Karpas-422 (cell line): Measurements from ENCODE around the gene SCYGR3. TPM values are rescaled to one million over a fixed set of nuclear protein-coding genes. Genes with fewer than 3 reads are reported as not detected.

Experiments
- DNase-seq: peaks from one replicate; pipeline ENCODE4 v3.0.0-alpha.2; 2015
- H2AFZ ChIP-seq: fragments of 200-600 bp; sonication (generic); 2 replicates; pipeline ENCODE4 v1.6.1; 2014; ENCODE audit warnings: antibody characterized with exemption, low read length, mixed read lengths
- H3K27ac ChIP-seq: fragments of 200-600 bp; sonication (generic); 2 replicates; pipeline ENCODE4 v1.5.1; 2014; ENCODE audit warnings: mild to moderate bottlenecking, low read length, moderate library complexity
- H3K27me3 ChIP-seq: fragments of 200-600 bp; sonication (generic); 2 replicates; pipeline ENCODE4 v1.6.1; 2014; ENCODE audit warnings: low read length, mixed read lengths
- H3K36me3 ChIP-seq: fragments of 200-600 bp; sonication (generic); 2 replicates; pipeline ENCODE4 v1.6.1; 2014; ENCODE audit warnings: low read length, mixed read lengths; ENCODE audit not compliant: insufficient read depth
- H3K4me1 ChIP-seq: fragments of 200-600 bp; sonication (generic); 2 replicates; pipeline ENCODE4 v1.6.1; 2014; ENCODE audit warnings: mild to moderate bottlenecking, low read length, mixed read lengths
- H3K4me2 ChIP-seq: fragments of 200-600 bp; sonication (generic); 2 replicates; pipeline ENCODE4 v1.6.1; 2014; ENCODE audit warnings: low read length, low read depth, mild to moderate bottlenecking; ENCODE audit not compliant: poor library complexity, severe bottlenecking
- H3K4me3 ChIP-seq: fragments of 200-600 bp; sonication (generic); 2 replicates; pipeline ENCODE4 v1.5.1; 2014; ENCODE audit warnings: mild to moderate bottlenecking, antibody characterized with exemption, low read length, mixed read lengths
- H3K79me2 ChIP-seq: fragments of 200-600 bp; sonication (generic); 2 replicates; pipeline ENCODE4 v1.6.1; 2014; ENCODE audit warnings: mild to moderate bottlenecking, low read length, mixed read lengths
- H3K9ac ChIP-seq: fragments of 200-600 bp; sonication (generic); 2 replicates; pipeline ENCODE4 v1.6.0; 2014; ENCODE audit warnings: low read length
- H3K9me2 ChIP-seq: fragments of 200-600 bp; sonication (generic), shearing (Covaris generic); replicated peaks from 2 replicates; pipeline ENCODE4 v1.6.0; 2014; ENCODE audit warnings: mild to moderate bottlenecking, low read length, moderate library complexity; ENCODE audit not compliant: insufficient read depth
- H3K9me3 ChIP-seq: fragments of 300-700, 200-600 bp; sonication (generic); 2 replicates; pipeline ENCODE4 v1.6.1; 2014; ENCODE audit warnings: low read length, mixed read lengths
- H4K20me1 ChIP-seq: fragments of 200-600 bp; sonication (generic); 2 replicates; pipeline ENCODE4 v1.6.1; 2014; ENCODE audit warnings: mild to moderate bottlenecking, antibody characterized with exemption, low read length, low read depth; ENCODE audit not compliant: insufficient read depth
- total RNA-seq: library from RNA; depleted of rRNA; stranded (reverse); fragments of >200 nt; shearing (Covaris generic); gene quantifications from 2 replicates; pipeline ENCODE4 v1.2.3, GENCODE V29; 2014; ENCODE audit warnings: low replicate concordance

SCYGR3 gene
- total RNA-seq, 1 experiment from 2014 or later, result not detected

DNA sequence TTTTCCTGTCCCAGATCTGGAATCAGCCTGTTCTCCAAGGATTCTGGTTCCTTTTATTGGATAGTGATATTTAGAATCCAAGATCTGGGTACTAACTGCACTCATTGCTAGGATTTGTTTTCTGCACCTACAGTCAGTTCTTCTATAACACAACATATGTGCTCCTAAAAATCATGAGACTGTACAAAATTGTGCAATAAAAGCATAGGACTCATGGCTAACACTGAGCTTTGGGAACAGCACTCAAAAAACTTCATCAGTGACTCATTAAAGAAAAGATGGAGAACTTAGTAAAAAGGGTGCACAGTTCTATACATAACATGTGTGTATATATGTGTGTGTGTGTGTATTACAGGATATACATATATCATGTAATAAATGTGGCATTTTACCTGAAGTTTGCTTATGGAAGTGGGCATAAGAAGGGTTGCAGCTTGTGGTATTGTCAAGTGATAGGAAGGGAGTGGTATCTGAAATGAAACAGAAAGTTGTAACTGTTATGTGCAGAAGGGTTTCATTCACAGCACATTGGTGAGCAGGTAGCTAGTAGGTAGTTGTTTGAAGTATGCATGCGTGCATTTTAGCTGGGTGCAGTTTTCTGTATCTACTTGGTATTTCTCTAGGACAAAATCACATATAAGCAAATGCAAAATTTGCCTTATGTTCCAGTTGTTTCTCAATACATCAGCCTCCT lies 21.8 kb downstream of the SCYGR3 start:
- Histone ChIP-seq H3K79me2 (no peaks in the 10 kb centered on the region), H3K4me2 (no peak overlapping the region), H2AFZ (no peak overlapping the region), H3K9ac (no peak overlapping the region), H3K9me3 (no peaks in the 10 kb centered on the region), H3K27me3 (no peaks in the 10 kb centered on the region; the same call in 1 of the 2 replicates), H3K36me3 (no peaks in the 10 kb centered on the region), H4K20me1 (no peaks in the 10 kb centered on the region), H3K4me3 (no peak overlapping the region), H3K9me2 (no peaks in the 10 kb centered on the region), H3K4me1 (no peaks in the 10 kb centered on the region), H3K27ac (no peak overlapping the region)
- DNase-seq, result no peak

DNA sequence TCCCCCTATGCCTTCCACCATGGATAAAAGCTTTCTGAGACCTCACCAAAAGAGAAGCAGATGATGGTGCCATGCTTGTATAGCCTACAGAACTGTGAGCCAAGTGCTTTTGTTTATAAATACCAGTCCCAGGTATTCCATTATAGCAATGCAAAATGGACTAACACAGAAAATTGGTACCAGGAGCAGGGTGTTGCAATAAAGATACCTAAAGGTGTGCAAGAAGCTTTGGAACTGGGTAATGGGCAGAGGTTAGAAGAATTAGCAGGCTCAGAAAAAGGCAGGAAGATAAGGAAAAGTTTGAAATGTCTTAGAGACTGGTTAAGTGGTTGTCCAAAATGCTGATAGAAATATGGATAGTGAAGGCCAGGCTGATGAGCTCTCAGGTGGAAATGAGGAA lies 32.3 kb downstream of the SCYGR3 start:
- H3K4me3 ChIP-seq, result no peak overlapping the region
- no peak for DNase-seq
- no peaks in the 10 kb centered on the region for H3K9me2 ChIP-seq
- H3K4me1 ChIP-seq, result no peaks in the 10 kb centered on the region
- H4K20me1 ChIP-seq, result no peaks in the 10 kb centered on the region
- H3K9ac ChIP-seq, result no peak overlapping the region
- H3K27ac ChIP-seq, result no peak overlapping the region
- H3K4me2 ChIP-seq, result no peak overlapping the region
- H2AFZ ChIP-seq, result no peak overlapping the region
- H3K9me3 ChIP-seq, result 0 out of 2 replicates have a peak, but pooled peaks cover 2% of the 10 kb centered on the region
- no peaks in the 10 kb centered on the region for H3K27me3 ChIP-seq
- no peaks in the 10 kb centered on the region for H3K79me2 ChIP-seq
- peaks cover 12% of the 10 kb centered on the region; the same call in 1 of the 2 replicates for H3K36me3 ChIP-seq

DNA sequence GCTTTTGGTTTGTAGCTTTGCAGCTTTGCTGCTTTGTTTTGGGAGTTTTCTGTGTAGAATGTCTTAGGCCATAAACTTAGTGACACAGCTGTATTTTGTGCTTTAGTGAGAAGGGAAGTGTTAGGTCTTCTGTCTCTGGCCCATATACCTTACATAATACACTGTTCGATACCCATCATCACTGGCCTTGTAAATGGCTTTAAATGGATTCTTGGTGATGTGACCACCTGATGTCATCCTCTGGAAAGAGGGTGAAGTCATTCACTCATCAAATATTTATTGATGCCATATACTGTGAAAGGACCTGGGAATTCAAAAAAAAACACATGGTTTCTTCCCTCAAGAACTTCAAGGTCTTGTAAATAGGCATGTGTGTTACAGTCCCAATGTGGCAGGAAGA lies 34.8 kb downstream of the SCYGR3 start:
- no peak overlapping the region for H2AFZ ChIP-seq
- H3K27ac ChIP-seq, result no peak overlapping the region
- no peak overlapping the region for H3K4me3 ChIP-seq
- DNase-seq, result no peak
- H3K36me3 ChIP-seq, result peaks cover 12% of the 10 kb centered on the region; the same call in 1 of the 2 replicates
- H3K4me2 ChIP-seq, result no peak overlapping the region
- H3K27me3 ChIP-seq, result no peaks in the 10 kb centered on the region
- no peak overlapping the region for H3K9ac ChIP-seq
- H3K9me2 ChIP-seq, result no peaks in the 10 kb centered on the region
- no peaks in the 10 kb centered on the region for H3K79me2 ChIP-seq
- no peaks in the 10 kb centered on the region for H3K4me1 ChIP-seq
- H4K20me1 ChIP-seq, result no peaks in the 10 kb centered on the region
- 0 out of 2 replicates have a peak, but pooled peaks cover 2% of the 10 kb centered on the region for H3K9me3 ChIP-seq

DNA sequence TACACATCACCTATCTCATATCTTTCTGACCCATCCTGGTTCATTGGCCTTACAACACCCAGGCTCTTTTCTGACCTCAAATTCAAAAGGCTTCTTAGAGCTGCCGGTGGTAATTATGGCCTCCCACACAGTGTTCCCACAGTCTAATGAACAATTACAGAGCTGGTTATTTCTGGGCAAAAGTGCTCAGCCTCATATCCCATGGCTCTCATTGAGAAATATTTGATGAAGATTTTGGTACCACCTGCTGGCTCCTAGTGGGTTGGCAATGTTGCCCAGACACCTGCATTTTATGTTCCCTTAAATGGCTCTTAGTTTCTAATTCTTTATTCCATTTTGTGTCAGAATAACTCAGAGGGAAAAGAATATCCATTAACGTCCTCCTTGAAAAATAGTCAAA lies 36.0 kb downstream of the SCYGR3 start:
- H3K27me3 ChIP-seq, result no peaks in the 10 kb centered on the region
- H3K4me2 ChIP-seq, result no peak overlapping the region
- H3K4me1 ChIP-seq, result no peaks in the 10 kb centered on the region
- no peak overlapping the region for H2AFZ ChIP-seq
- H3K9me3 ChIP-seq, result 0 out of 2 replicates have a peak, but pooled peaks cover 2% of the 10 kb centered on the region
- no peaks in the 10 kb centered on the region for H3K9me2 ChIP-seq
- no peak overlapping the region for H3K27ac ChIP-seq
- no peaks in the 10 kb centered on the region for H3K79me2 ChIP-seq
- no peak overlapping the region for H3K9ac ChIP-seq
- H3K36me3 ChIP-seq, result peaks cover 12% of the 10 kb centered on the region; the same call in 1 of the 2 replicates
- DNase-seq, result no peak
- no peaks in the 10 kb centered on the region for H4K20me1 ChIP-seq
- no peak overlapping the region for H3K4me3 ChIP-seq

DNA sequence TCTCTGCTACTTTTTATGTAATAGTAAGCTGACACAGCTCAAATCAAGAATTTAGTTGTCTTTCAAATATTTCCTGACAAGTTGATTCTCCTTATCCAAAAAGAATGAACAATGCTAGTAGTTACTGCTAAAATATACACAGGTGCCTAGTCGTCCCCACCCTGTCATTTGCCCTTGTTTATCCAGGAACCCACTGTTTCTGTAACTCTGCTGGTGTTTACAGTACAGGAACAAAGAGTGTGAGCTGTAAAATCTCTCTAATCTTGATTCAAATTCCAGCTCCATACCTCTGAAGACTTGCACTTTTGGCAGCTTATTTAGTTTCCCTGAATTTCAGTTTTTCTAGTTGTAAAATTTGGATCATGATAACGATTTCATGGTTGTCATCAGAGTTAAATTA lies 37.1 kb downstream of the SCYGR3 start:
- no peak overlapping the region for H3K4me2 ChIP-seq
- H3K9me2 ChIP-seq, result no peaks in the 10 kb centered on the region
- no peak for DNase-seq
- no peak overlapping the region for H3K9ac ChIP-seq
- H3K79me2 ChIP-seq, result no peaks in the 10 kb centered on the region
- H3K27me3 ChIP-seq, result no peaks in the 10 kb centered on the region
- 0 out of 2 replicates have a peak, but pooled peaks cover 2% of the 10 kb centered on the region for H3K9me3 ChIP-seq
- H3K36me3 ChIP-seq, result peaks cover 12% of the 10 kb centered on the region; the same call in 1 of the 2 replicates
- H3K4me1 ChIP-seq, result no peaks in the 10 kb centered on the region
- H4K20me1 ChIP-seq, result no peaks in the 10 kb centered on the region
- no peak overlapping the region for H3K27ac ChIP-seq
- no peak overlapping the region for H2AFZ ChIP-seq
- H3K4me3 ChIP-seq, result no peak overlapping the region

DNA sequence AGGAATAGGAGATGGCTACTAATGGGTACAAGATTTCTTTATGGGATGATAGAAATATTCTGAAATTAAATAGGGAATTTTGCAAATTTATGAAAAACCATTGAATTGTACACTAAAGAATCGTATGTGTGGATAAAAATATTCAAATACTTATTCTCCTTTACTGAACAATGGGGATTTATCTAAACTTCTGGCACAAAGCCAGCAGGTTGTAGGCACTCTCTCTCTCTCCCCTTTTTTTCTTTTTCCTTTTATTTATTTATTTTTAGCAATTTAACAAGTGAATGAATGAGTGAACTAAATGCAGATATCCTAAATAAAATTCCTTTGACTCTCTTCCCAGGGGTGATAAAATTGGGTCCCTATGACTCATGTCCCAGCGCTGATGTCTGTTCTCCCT lies 37.8 kb downstream of the SCYGR3 start:
- H3K4me3 ChIP-seq, result no peak overlapping the region
- H3K9me2 ChIP-seq, result no peaks in the 10 kb centered on the region
- H3K4me1 ChIP-seq, result no peaks in the 10 kb centered on the region
- H3K27me3 ChIP-seq, result no peaks in the 10 kb centered on the region
- no peak overlapping the region for H2AFZ ChIP-seq
- H4K20me1 ChIP-seq, result no peaks in the 10 kb centered on the region
- H3K9me3 ChIP-seq, result no peaks in the 10 kb centered on the region
- H3K4me2 ChIP-seq, result no peak overlapping the region
- peaks cover 7% of the 10 kb centered on the region; the same call in 1 of the 2 replicates for H3K36me3 ChIP-seq
- no peaks in the 10 kb centered on the region for H3K79me2 ChIP-seq
- H3K27ac ChIP-seq, result no peak overlapping the region
- no peak overlapping the region for H3K9ac ChIP-seq
- no peak for DNase-seq

DNA sequence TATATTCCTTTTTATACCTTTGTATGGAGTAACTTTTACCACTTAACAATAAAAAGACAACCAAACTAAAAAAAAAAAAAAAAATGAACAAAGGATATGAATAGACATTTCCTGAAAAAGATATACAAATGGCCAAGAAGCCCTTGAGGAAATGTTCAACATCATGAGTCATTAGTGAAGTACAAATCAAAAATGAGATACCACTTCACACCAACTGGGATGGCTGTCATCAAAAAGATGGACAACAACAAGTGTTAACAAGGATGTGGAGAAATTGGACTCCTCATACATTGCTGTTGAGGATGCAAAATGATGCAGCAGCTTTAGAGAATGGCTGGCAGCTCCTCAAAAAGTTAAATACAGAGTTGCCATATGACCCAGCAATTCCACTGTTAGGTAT lies 38.5 kb downstream of the SCYGR3 start:
- Histone ChIP-seq H3K4me1 (no peaks in the 10 kb centered on the region), H3K4me2 (no peak overlapping the region), H3K4me3 (no peak overlapping the region), H2AFZ (no peak overlapping the region), H3K79me2 (no peaks in the 10 kb centered on the region), H3K27me3 (no peaks in the 10 kb centered on the region), H4K20me1 (no peaks in the 10 kb centered on the region), H3K9ac (no peak overlapping the region), H3K9me2 (no peaks in the 10 kb centered on the region), H3K27ac (no peak overlapping the region), H3K9me3 (no peaks in the 10 kb centered on the region), H3K36me3 (no peaks in the 10 kb centered on the region)
- no peak for DNase-seq

DNA sequence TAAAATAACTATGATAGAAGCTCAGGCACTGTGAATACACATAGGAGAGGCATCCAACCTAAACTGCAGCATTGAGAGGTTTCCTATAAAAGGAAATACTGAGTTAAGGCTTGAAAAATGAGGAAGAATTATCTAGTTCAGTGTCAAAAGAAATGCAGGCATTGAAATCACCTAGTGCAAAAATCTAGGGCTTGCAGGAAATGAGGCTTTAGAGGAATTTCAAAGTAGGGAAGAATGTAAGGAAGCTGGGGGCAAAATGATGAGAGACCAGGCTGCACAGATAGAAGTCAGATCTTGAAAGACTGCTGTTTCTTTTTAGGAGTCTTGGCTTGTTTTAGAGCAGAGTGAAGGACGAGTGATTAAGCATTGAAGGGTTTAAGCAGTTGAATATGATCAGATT lies 44.0 kb downstream of the SCYGR3 start:
- Histone ChIP-seq H4K20me1 (no peaks in the 10 kb centered on the region), H3K9ac (no peak overlapping the region), H3K4me2 (no peak overlapping the region), H3K36me3 (no peaks in the 10 kb centered on the region), H3K4me1 (peaks cover 4% of the 10 kb centered on the region), H3K9me2 (no peaks in the 10 kb centered on the region), H3K9me3 (no peaks in the 10 kb centered on the region), H3K27me3 (no peaks in the 10 kb centered on the region), H3K4me3 (no peak overlapping the region), H3K27ac (no peak overlapping the region), H3K79me2 (no peaks in the 10 kb centered on the region), H2AFZ (no peak overlapping the region)
- no peak for DNase-seq
